NB4 (cell line): ENCODE data around the gene SRRT.

ENCODE experiments used
- DNase-seq: peaks from one replicate; pipeline ENCODE4 v3.0.0; 2010; ENCODE audit warnings: low read depth
- H3K4me3 ChIP-seq: one replicate; pipeline ENCODE4 v1.5.1; 2011; ENCODE audit warnings: mild to moderate bottlenecking, low read depth, low read length, moderate library complexity
- CTCF ChIP-seq: IDR thresholded peaks from one replicate; pipeline ENCODE4 v1.5.1; 2012; ENCODE audit warnings: low read depth, low read length
- MAX ChIP-seq: IDR thresholded peaks from 2 replicates; pipeline ENCODE4 v1.6.1; 2011; ENCODE audit warnings: low read depth, low read length
- MYC ChIP-seq: IDR thresholded peaks from 2 replicates; pipeline ENCODE4 v1.6.1; 2011; ENCODE audit warnings: low read depth, low read length
- POLR2A ChIP-seq: IDR thresholded peaks from 2 replicates; pipeline ENCODE4 v1.6.1; 2011; ENCODE audit warnings: mild to moderate bottlenecking; ENCODE audit not compliant: insufficient read length; ENCODE audit errors: extremely low read depth

The SRRT gene

GRCh38 chr7:100878013-100878412 is 3.1 kb downstream of the SRRT start:
- DNase-seq: no peak
- H3K4me3 ChIP-seq: peak overlapping the region; percentile 37
- TF ChIP-seq POLR2A: no peak
- TF ChIP-seq MYC: no peak
- TF ChIP-seq CTCF: no peak
- no peak for TF ChIP-seq MAX

GRCh38 chr7:100878685-100879084 is 3.8 kb downstream of the SRRT start:
- TF ChIP-seq MYC (no peak), POLR2A (no peak), CTCF (no peak), MAX (no peak)
- DNase-seq: no peak
- no peak overlapping the region for H3K4me3 ChIP-seq

GRCh38 chr7:100879685-100880261 is 4.9 kb downstream of the SRRT start:
- DNase-seq: peak; percentile 30
- no peak for TF ChIP-seq CTCF
- no peak for TF ChIP-seq MYC
- no peak for TF ChIP-seq MAX
- no peak for TF ChIP-seq POLR2A
- no peak overlapping the region for H3K4me3 ChIP-seq

GRCh38 chr7:100880645-100881044 is 5.7 kb downstream of the SRRT start:
- H3K4me3 ChIP-seq: no peak overlapping the region
- TF ChIP-seq CTCF (no peak), POLR2A (no peak), MAX (no peak), MYC (no peak)
- no peak for DNase-seq

GRCh38 chr7:100881136-100881535 is 6.2 kb downstream of the SRRT start:
- no peak for DNase-seq
- no peak for TF ChIP-seq MYC
- no peak for TF ChIP-seq POLR2A
- no peak overlapping the region for H3K4me3 ChIP-seq

- DNase-seq: no peak
- H3K4me3 ChIP-seq: no peak overlapping the region
- TF ChIP-seq MAX (no peak), POLR2A (no peak), MYC (no peak), CTCF (no peak)
Observed at GRCh38 chr7:100882201-100882600, 7.3 kb downstream of the SRRT start.
